GM21515 (cell line): Measurements from ENCODE around the gene FBN1.

Experiments used
- ATAC-seq: cut with Tn5 transposase; IDR thresholded peaks from one replicate; pipeline ENCODE4 v1.9.1; 2021; ENCODE audit not compliant: unreplicated experiment

FBN1 gene

DNA sequence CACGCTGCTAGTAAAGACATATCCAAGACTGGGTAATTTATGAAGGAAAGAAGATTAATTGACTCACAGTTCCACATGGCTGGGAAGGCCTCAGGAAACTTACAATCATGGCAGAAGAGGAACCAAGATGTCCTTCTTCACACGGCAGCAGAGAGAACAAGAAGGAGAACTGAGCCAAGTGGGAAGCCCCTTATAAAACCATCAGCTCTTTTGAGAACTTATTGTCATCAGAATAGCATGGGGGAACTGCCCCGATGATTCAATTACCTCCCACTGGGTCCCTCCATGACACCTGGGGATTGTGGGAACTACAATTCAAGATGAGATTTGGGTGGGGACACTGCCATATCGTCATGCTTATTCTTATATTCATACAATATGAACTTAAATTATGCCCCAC, 265.3 kb downstream of the FBN1 start:
- no peak for ATAC-seq

- no peak for ATAC-seq
Observed at GRCh38 chr15:48375767-48376166, 269.7 kb downstream of the FBN1 start.

DNA sequence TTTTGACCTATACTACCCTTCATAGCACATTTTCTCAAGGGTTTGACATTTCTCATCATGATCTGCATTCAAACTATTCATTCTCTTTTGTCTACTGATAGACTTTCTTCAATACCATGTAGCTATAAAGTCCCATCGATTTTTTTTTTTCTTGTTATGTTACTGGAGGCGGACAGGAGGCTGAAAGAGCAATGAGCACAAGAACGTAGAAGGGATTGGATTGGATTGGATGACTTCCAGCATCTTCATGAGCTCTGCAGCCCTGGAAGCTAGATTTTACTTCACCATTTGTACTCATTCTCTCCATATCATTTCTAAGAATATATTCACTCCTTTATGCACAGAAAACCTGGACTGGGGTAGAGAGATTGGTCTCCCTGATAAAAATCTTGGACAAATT, 271.0 kb downstream of the FBN1 start:
- ATAC-seq = no peak

DNA sequence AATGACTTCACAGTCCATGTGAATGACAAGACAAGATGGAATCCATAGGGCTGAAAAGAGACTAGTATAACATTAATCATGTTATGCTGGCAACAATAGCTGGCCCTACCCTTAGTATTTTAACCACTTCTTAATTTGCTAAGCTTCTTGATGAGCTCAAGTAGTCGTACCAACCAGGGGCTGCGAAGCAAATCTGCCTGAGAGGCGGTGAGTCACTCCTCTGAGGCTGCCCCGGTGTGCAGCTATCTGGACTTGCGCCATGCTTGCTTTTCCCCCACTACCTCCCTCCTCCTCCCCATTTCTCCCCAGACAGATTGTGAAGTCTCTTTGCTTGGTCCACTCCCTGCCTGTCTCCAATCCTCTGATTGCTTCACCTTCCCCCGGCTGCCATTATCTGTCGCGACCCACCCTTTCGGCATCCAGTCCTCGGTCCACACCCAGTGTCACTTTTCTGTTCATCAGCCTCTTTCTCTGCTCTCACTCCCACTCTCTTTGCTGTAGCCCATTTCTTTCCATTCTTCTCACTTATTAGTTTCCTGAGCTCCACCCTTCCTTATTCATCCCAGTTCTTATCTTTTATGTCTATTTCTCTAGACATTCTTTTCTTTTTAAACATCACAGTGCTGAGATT, 271.6 kb downstream of the FBN1 start:
- ATAC-seq = no peak

GRCh38 chr15:48371961-48372360, 273.5 kb downstream of the FBN1 start:
- ATAC-seq = no peak

GRCh38 chr15:48371550-48371949, 274.0 kb downstream of the FBN1 start:
- ATAC-seq = no peak

GRCh38 chr15:48370460-48370859, 275.0 kb downstream of the FBN1 start:
- ATAC-seq = no peak

- no peak for ATAC-seq
Observed at GRCh38 chr15:48367483-48367882, 278.0 kb downstream of the FBN1 start.

DNA sequence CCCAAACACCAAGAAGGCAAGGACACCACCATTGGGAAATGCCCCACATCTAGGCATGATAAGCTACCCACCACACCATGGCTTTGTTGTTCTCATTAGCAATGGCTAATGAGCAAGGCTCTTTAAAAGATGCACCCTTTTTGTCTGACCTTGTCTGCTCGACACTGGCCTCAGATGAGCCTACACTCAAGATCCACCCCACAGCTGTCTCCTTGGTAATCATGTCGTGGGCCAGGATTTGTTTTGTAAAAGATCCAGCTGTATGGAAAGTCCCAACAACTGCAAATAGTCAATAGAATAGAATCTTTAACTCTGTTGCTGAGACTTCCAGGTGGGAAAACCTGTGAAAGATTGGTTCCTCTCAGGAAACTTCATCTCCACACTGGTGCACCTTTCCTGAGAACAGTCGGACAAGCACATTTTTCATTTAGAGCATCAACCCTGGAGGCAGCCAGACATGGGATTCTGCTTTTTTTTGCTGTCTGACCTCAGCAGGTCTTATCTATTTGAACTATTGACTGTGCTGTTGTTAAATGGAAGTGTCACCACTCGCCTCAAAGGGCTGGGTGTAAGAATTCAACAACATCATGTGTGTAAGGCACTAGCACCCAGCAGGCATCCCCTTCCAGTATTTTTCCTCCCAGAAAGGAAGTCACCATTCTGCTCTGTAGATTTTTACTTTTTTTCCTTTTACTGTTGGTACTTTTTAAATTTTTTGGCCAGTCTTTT, 278.8 kb downstream of the FBN1 start:
- no peak for ATAC-seq

GRCh38 chr15:48365575-48365974, 279.9 kb downstream of the FBN1 start:
- ATAC-seq = no peak

DNA sequence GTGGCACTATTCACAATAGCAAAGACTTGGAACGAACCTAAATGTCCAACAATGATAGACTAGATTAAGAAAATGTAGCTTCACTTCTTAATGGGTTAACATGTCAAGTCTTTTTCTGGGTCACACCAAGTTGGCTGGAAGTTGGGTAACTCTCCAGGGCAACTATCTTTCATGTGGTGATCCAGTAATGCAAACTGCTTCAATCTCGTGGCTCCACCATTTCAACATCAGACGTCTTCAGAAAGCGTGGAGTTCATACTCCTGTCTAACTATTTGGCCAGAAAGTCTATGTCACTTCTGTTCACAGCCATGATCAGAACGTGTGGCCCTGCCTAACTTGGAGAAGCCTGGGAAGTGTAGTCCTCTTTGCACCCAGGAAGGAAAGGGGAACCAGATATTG, 282.0 kb downstream of the FBN1 start:
- no peak for ATAC-seq

DNA sequence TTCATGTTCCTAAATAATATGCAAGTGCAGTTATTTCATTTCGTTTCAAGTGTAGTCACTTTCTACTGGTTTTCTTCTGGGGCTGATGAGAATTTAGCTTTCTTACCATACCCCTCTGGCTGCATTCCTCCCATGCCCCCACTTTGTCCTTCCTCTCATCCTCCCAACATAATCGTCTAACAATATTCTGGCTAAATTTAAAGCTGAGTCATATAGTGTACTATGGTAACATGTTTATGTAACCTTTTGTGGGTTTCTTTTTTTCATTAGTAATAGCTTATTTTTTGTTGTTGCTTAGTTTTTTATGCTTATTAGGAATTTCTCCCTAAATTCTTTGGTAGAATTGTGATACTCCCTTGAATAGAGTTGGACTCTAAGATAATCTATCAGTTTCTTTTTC, 283.8 kb downstream of the FBN1 start:
- ATAC-seq = no peak

DNA sequence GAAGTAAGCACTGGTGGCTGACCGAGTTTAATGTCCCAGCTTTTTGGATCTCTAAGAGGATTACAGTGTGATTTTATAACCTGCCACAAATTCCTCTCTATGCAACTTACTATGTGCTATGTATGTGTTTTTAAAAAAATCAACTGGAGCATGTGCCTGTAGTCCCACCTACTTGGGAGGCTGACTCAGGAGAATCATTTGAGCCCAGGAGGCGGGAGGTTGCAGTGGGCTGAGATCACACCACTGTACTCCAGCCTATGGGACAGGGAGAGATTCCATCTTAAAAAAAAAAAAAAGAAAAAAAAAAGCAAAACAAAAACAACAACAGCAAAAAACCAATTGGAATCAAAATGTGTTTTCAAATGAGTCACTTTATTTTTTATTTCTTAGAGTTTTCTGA, 284.7 kb downstream of the FBN1 start:
- no peak for ATAC-seq
